ENCODE data around the gene ARSA. TPM values are rescaled to one million over a fixed set of nuclear protein-coding genes. Genes with fewer than 3 reads are reported as not detected.

The ARSA gene
- total RNA-seq, 1 donor from 2014 or later, result 30.1 TPM

DNA sequence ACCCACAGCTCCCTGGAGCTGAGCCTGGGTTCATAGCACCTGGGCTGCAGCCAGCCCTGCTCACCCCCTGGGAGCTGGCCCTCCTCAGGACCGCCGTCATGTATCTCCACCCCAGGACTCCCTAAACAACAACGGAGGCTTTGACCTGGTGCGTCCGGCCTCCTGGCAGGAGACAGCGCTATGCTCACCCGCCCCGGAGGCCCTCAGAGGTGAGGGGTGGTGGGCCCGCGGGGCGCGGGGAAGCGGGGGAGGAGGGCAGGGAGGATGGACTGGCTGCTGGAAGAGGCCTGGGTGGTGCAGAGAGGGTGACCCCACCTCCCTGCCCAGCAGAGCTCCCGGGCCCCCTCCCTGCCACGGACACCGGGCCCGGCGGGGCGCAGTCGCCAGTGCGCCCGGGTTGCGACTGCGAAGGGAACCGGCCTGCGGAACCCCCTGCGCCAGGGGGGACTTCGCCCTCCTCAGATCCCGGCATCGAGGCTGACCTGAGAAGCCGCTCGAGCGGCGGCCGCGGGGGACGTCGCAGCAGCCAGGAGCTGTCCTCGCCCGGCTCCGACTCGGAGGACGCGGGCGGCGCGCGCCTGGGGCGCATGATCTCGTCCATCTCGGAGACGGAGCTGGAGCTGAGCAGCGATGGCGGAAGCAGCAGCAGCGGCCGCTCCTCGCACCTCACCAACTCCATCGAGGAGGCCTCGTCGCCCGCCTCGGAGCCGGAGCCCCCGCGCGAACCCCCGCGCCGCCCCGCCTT, 24.3 kb downstream of the ARSA start:
- no peak for ATAC-seq

DNA sequence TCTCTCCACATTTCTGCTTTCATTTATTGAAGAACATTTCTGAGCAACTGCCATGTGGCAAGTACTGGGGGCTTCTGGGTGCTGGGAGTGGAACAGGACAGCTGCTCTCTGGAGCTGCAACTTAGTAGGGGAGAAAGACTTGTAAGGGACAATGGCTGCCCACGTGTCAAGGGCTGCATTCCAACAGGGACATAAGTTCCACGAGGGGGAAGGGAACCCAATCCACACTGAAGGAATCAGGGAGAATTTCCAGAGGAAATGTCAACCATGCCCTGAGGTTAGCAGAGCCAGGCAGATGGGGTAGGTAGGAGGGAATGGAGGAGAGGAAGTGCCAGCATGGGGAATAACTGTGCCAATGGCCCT, 25.6 kb downstream of the ARSA start:
- ATAC-seq, result no peak

DNA sequence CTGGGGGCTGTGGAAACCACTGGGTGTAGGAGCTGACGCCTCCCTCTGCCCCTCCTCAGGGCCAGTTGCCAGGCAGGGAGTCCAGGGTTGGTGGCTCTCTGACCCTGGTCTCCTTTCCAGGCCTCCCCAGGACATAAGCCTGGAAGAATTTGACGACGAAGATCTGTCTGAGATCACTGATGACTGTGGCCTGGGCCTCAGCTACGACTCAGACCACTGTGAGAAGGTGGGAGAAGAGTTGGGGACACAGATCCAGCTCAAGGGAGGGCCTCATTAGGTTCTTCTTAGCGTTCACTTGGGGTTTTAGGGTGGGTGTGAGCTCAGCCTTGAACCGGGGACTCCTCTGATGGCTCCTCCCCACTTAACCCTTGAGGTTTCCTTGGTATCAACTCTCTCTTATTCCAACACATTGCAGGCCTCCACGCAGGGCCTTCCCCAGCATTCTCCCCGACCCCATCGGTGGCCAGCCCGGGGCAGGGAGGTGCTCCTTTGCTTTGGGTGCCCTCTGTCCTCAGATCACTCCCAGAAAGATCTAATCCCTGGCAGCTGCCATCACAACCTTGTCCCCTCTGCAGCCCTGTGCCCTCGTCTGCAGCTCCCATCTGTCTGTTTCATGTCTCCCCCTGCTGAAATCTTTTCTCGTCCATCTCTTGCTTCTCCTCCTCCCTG, 26.1 kb downstream of the ARSA start:
- ATAC-seq, result no peak

DNA sequence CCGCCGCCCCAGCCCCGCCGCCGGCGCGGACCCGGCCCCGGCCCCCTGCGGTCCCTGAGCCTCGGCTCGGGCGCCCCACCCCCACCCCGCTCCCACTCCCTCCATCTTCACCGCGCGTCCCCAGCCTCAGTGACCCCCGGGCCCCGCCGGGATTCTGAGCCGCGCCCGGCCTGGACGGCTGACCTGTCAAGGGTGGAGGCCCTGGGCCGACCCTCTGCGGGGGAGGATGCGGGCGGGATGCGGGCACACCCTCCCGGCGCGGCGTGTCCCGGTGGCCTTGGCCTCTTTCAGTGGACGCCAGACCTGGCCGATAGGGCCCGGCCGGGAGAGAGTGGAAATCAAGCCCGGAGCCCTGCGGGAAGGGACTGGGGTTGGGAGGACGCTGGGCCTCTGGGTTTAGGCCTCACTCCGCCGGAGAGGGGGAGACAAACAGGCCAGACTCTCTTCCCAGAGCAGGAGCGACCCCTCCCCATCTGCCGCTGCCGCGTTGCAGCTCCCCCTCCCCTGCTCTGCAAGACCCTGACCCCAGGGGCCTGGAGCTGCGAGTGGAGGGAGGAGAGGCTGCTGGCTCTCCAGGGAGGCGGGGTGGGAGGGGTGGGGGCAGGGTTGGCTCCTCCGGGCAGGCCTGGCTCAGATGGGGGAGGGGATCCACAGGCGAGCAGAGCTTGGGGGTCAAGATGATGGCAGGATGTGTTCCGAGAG, 26.8 kb downstream of the ARSA start:
- no peak for ATAC-seq

DNA sequence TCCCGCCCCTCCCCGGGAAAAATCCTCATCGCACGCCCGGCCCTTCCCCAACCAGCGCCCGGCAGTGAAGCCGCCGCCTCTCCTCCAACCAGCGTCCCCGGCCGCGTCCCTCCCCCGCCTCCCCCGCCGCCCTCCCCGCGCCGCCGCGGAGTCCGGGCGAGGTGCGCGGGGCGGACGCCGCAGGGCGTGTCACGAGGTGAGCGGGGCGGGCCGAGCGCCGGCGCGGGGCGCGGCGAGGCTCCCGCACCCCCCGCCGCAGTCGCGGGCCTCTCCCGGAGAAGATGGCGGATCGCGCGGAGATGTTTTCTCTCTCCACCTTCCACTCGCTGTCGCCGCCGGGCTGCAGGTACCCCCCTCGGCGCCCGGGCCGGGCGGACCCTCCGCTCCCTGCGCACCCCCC, 27.4 kb downstream of the ARSA start, which contains the start of gene MAPK8IP2:
Gene MAPK8IP2 (plus strand): TSS at position 256 of the 400 bp plus-strand sequence. CDS start 26 bp downstream, at position 282.
- ATAC-seq, result peak; percentile 50

DNA sequence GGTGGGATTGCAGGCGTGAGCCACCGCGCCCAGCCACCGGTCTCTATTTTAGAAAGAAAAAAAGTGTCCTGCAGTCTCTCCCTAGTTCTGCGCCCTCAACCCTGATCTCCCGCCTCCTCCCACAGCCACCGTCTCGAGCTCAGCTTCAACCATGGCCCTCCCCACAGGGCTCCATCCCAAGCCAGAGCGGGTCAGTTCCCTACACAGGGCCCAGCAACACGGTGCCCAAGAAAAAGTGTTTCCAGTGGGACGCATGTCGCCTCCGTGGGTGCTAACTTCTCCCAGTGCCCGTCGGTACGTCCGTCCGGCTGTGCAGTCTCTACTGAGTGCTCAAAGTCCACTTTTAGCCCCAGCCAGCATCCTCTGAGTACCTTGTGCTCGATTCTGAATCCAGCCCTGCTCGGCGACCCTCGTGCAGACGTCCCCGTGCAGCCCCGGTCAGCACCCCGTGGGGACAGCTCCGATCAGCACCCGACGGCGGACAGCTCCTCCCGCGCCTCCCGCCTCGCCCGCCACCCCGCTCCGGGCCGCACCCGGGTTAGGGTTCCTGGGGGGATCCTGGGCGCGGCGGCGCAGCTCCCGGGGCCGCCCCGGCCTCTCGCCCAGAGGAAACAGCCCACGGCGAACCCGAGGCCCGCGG, 28.0 kb downstream of the ARSA start:
- ATAC-seq, result peak; percentile 67

DNA sequence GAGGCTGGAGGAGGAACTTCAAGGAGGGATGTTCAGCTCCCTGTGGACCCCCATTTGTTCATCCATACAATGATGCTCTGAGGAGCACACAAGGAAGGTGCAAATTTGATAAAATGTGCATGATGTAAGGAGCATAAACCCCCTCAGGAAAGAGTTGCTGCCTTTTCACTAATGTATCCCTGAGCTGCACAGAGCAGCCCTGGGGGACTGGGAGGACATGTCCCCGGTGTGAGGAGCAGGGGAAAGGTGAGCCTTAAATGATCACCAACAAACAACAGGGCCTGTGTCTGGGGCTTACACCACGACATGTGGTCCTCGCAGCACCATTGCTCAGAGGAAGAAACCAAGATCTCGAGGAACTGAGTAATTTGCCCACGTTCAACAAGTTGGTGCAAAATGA, 30.9 kb downstream of the ARSA start:
- ATAC-seq, result no peak

DNA sequence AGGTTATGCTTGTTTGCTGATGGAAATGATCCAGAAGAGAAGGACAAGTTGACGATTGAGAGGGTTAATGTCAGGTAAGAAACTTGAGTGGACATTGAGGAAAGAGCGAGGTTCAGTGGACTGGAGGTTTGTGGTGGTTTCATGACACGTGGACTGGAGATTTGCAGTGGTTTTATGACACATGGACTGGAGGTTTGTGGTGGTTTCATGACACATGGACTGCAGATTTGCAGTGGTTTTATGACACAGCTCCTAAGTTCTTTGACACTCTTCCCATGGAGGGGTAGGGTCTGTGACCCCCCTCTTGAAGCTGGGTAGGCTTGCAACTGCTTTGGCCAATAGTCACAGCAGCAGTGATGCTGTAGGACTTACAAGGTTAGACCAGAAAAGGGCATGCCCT, 32.8 kb downstream of the ARSA start:
- ATAC-seq, result no peak

DNA sequence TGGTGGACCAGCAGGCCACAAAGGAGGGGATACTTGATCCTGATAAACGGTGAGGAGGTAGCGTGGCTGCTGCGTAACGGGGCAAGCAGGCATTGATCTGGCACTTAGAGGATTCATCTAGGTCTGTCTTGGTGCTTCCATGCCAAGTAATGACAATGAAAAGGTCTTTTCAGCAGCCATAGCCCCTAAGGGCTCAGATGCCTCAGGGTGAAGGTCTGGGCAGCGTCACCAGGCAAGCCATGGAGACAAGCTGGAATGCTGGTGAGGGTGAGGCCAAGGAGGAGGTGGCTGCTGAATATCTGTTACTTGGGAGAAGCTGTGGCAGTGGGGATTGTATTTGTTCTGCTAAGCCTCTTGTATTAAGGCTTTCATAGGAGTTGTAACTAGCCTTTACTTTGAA, 40.5 kb downstream of the ARSA start:
- ATAC-seq, result no peak

DNA sequence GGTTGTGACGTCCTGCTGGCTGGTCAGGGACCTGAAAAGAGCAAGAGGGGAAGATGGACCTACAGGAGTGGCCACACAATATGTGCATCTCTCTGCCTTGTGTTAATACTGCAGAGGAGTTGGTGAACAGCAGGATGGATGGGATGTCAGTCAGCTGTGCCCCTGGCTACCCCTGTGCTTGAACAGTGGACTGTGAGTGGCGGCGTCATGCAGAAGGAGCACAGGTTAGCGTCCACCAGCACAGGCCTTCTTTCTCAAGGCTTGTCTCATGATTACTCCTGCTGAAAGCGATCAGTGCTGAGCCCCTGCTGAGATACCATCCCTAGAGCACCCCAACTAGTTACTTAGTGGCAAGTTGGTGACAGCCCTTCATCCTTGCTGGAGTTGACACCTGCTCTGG, 41.5 kb downstream of the ARSA start:
- ATAC-seq, result no peak

DNA sequence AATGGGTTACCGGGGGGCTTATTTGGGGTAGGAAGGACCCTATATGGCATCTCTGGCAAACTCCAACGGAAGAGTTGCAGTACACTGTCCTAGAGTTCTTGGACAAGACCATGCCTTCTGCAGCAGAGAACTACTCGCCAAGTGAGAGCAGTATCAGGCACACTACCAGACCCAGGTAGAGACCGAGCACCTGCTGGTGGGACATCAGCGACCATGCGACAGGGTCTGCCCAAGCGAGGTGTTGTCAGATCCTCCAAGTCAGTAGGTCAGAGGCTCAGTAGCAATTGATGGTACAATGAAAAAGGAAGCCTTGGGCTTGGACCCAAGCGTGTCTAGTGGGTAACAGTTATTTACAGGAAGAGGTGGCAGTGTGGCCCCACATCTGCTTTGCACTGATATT, 42.2 kb downstream of the ARSA start:
- ATAC-seq, result no peak

DNA sequence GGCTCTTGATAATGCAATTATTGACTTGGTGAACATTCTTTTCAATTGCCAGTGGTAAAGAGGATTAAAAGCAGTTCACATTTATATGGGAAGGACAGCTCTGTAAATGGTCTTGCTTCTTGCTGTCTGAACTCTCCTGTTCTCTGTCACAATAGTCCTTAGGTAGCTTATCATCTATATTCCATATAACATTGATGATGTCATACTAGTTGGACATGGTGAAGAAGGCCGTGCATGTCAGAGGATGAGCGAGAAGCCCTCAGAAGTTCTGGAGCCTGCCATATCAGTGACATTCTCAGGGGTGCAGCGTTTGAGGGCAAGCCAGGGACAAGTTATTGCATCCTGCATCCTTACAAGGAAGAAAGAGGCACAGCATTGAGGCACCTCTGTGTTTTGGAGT, 42.7 kb downstream of the ARSA start:
- ATAC-seq, result no peak

DNA sequence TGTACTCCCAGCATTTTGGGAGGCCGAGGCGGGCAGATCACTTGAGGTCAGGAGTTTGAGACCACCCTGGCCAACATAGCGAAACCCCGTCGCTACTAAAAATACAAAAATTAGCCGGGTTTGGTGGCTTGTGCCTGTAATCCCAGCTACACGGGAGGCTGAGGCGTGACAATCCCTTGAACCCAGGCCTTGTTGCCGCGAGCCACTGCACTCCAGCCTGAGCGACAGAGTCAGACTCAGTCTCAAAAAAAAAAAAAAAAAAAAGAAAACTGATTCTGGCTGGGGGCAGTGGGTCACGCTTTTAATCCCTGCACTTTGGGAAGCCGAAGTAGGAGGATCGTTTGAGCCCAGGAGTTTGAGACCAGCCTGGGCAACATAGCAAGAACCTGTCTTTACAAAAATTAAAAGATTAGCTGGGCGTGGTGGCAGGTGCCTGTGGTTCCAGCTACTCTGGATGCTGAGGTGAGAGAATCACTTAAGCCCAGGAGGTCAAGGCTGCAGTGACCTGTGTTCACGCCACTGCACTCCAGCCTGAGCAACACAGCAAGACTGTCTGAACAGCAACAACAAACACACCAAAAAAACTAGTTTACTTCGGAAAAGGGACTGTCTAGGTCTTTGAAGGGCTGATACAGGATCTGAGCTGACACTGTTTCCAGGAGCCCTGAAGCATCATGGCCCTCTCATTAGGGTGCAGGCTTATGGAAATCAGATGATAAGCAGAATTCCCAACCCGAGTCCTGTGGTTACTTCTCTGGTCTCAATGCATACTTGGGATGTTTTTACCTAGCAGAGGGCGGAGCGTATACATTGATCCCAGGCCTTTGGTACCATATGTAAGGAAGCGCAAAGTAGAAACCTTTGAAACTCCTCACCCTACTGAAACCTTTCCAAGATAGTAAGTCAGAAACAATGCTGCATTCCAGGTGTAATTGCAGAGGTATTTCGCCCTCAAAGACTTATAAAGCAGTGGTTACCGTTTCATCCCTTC, 43.6 kb downstream of the ARSA start:
- no peak for ATAC-seq

DNA sequence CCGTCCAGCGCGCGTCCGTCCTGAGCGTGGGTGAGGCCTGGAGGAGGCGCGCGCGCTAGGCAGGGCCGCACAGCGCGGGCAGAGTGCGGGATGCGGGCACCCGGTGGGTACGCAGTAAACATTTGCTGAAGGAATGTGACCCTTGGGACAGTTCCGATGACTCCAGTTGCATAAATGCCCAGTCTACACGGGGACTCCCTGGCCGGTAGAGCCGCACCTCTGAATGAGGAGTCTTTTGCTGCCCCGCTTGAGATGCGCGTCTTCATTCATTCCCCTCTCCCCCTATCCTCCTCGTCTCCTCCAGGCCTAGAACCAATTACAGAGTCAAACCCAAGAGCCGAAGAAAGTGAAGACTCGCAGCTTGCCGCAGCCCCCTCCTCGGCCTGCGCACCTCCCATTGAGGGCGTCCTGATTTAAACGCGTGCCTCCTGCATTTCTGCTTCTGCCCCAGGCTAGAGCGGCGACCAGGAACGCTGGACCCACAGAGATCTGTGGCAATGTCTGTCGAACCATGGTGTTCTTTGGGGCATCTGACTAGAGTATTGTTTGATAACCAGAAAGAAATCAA, 44.6 kb downstream of the ARSA start:
- ATAC-seq, result peak; percentile 48

DNA sequence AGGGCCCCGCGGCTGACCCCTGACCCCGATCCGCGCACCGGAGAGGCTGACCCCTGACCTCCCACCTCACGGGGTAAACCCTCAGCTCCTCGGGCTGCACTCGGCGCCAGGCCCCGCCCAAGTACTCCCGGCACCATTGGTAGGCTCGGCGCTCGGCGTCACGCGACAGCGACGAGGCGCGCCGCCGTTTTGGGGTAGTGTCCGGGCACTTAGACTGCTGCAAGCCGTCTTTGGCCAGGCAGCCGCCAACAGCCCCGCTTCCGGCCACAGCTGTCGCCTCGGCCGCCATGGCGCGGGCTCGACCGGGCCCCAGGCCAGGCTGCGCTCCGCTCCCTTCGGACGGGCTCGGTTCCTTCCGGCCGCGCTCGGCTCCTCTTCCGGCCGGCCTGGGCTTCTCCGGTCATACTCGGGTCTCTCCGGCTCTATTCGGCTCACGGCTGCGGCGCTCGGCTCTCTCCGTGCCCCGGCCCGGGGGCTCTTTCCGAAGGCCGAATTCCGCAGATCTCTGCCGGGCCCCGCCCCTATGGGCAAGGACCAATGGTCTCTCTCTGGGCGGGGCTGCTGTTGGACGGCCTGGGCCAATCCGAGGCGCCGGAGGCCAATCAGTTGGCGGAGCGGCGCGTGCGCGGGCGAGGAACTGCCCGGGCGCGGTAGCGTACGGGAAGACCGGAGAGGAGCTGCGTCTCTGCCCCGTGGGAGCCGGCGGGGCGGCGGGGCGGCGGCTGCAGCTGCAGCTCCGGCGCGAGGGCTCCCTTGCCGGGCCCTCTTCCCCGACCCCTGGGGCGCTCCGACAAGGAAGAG, 45.3 kb downstream of the ARSA start, which contains the start of gene CHKB:
Gene CHKB (minus strand): TSS at position 357 of the 801 bp plus-strand sequence. CDS start 68 bp downstream, at position 289.
- peak; percentile 98 for ATAC-seq

DNA sequence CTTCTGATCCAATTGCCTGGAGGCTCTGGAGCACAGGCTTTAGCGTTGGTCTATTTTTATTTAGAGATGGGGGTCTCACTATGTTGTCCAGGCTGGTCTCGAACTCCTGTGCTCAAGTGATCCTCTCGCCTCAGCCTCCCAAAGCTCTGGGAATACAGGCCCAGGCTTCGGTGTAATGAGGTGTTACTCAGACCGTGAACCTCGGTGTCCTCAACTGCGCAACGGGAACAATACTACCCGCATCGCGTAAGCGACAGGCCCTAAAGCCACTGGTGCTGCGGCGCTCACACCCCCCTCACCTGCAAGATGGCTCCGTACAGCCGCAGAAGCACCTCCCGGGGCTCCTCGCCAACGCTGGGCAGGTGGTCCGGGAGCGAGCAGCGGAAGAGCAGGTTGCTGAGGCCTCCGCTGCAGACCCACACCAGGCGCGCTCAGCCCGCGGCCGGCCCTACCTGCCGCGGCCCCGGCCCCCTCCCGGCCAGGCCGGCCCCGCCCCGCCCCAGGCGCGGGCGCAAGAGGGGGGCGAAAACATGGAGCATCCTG, 45.9 kb downstream of the ARSA start:
- peak; percentile 0 for ATAC-seq

DNA sequence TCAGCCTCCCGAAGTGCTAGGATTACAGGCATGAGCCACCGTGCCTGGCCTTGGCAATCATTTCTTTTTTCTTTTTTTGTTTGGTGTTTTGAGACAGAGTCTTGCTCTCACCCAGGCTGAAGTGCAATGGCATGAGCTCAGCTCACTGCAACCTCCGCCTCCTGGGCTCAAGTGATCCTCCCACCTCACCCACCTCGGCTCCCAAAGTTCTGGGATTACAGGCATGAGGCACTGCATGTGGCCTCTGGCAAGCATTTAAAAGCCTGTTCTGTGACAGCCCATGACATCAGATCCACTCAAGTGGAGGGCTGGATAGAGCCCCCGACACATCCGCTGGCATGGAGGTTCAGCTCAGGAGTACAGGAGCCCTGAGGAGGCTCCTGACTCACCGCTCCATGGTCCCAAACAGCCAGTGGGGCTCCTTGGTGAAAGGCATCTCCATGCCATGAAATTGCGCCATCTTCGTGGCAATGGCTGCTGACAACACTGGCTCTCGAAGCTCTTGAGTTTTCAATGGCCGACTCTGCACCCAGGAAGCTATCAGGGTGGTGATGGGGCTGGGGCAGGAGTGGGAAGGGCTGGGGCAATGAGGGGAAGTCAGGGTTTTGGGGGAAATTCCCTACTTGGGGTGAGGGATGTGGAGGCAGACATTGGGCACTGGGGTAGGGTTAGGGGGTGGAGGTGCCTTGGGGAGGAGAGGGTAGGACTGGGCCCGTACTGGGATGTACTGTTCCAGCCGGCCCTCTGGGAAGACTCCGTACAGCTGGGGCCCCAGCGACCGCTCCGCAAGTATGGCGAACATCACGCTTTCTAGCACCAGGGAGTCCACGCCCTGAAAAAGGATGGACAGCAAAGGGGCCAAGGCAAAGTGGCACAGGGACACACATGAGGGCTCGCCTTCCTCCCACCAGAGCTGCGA, 46.7 kb downstream of the ARSA start:
- no peak for ATAC-seq

DNA sequence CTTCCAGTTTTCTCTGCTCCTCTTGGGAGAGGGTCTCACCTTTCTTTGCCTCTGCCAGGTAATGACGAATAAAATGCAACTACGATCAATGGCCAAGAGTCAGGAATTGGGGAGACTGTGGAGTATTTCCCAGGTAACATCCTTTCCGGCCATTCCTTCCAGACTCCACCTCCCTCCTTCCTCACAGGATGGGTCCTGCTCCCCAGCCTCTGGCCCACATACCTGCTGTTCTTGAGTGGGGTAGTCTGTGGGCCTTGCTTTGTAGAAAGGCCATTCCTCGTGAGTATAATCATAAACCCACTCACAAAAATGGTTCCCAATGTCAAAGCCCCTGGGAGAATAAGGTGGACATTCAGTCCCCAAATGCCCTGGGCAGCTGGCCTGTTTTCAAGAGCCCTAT, 48.2 kb downstream of the ARSA start:
- no peak for ATAC-seq

DNA sequence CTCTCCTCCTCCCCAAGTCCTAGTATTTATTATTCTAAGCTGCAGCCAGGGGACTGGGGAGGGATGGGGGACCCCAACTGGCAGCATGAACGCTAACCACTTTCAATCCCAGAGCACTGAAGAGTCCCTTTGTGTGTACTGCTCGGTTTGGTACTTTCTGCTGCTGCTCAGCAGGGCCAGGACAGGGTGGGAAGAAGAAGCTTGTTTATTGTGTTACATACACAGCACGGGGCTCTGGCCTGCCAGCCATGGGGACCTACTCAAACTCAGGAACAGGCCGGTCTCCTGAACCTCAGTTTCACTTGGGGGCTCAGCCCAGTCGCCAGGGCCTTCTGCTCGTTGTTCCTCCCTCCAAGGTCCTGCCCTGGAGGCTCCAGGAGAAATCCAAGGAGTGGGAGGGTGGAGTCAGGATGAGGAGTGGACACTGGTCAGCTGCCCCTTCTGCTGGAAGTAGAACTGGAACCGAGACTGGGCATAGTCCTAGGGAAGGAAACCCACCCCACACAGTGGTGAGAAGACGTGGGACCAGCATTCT, 49.1 kb downstream of the ARSA start:
- ATAC-seq, result no peak
